ENCODE results near the gene GALC. TPM values are rescaled to one million over a fixed set of nuclear protein-coding genes. Genes with fewer than 3 reads are reported as not detected.

The GALC gene
- total and polyA plus RNA-seq, 2 donors (not counting 3 experiments of a cell fraction or from before 2014, with no cell fraction given) = 12.4 to 14.2 TPM

GRCh38 chr14:88013750-88014349, 20.9 kb upstream of the GALC start:
- no peak overlapping the region for H3K4me2 ChIP-seq (ENCODE audit: insufficient read depth, low read length)
- no peaks in the 10 kb centered on the region for H3K79me2 ChIP-seq (ENCODE audit: control insufficient read depth, insufficient read depth, low read length)
- H3K4me1 ChIP-seq (ENCODE audit: control insufficient read depth, extremely low read depth, insufficient read depth, low read length) = peaks cover 3% of the 10 kb centered on the region
- no peaks in the 10 kb centered on the region for H3K9me3 ChIP-seq (replicated peaks; ENCODE audit: control insufficient read depth, insufficient read depth, low read length)
- H3K27me3 ChIP-seq (ENCODE audit: control insufficient read depth in 2 of 2, insufficient read depth in 2 of 2, low read length in 2 of 2) = peaks cover 0 to 1% of the 10 kb centered on the region in 2 experiments
- no peak overlapping the region for H3K9ac ChIP-seq (replicated peaks; ENCODE audit: extremely low read depth, insufficient read depth, low read length)
- H2AFZ ChIP-seq (ENCODE audit: low read depth, low read length) = peak overlapping the region; percentile 28
- no peak overlapping the region for H3K27ac ChIP-seq (ENCODE audit: insufficient read depth, low read depth, low read length)
- FAIRE-seq (peak; percentile 82), DNase-seq (ENCODE audit: low read depth, low spot score) (peak; percentile 51)
- H3K4me3 ChIP-seq (replicated peaks in 1 of 3; ENCODE audit: insufficient read depth in 1 of 3, low read depth in 1 of 3, low read length in 3 of 3) = no peak overlapping the region
- TF ChIP-seq JUN (IDR thresholded peaks at IDR 0.05; ENCODE audit: borderline replicate concordance, insufficient read depth, insufficient read length, low read depth) = no peak
- TF ChIP-seq MYC (IDR thresholded peaks at IDR 0.05; ENCODE audit: low read depth, low read length) = no peak
- no peak for TF ChIP-seq POLR2AphosphoS5 (IDR thresholded peaks at IDR 0.05; ENCODE audit: insufficient read depth, low read depth, low read length)
- no peak for TF ChIP-seq GATA2 (IDR thresholded peaks at IDR 0.05; ENCODE audit: insufficient read depth, insufficient read length, low read depth, low read length)
- no peak for TF ChIP-seq EZH2 (IDR thresholded peaks at IDR 0.05; ENCODE audit: borderline replicate concordance, low read depth, low read length, severe bottlenecking)
- TF ChIP-seq, protein P1, sequence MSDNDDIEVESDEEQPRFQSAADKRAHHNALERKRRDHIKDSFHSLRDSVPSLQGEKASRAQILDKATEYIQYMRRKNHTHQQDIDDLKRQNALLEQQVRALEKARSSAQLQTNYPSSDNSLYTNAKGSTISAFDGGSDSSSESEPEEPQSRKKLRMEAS (IDR thresholded peaks at IDR 0.05; ENCODE audit: insufficient read depth, insufficient read length) = no peak
- TF ChIP-seq FOS (IDR thresholded peaks at IDR 0.05; ENCODE audit: borderline replicate concordance, insufficient read depth, low read length) = no peak
- TF ChIP-seq, protein P2, sequence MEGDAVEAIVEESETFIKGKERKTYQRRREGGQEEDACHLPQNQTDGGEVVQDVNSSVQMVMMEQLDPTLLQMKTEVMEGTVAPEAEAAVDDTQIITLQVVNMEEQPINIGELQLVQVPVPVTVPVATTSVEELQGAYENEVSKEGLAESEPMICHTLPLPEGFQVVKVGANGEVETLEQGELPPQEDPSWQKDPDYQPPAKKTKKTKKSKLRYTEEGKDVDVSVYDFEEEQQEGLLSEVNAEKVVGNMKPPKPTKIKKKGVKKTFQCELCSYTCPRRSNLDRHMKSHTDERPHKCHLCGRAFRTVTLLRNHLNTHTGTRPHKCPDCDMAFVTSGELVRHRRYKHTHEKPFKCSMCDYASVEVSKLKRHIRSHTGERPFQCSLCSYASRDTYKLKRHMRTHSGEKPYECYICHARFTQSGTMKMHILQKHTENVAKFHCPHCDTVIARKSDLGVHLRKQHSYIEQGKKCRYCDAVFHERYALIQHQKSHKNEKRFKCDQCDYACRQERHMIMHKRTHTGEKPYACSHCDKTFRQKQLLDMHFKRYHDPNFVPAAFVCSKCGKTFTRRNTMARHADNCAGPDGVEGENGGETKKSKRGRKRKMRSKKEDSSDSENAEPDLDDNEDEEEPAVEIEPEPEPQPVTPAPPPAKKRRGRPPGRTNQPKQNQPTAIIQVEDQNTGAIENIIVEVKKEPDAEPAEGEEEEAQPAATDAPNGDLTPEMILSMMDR (IDR thresholded peaks at IDR 0.05; ENCODE audit: extremely low read depth in 1 of 2, insufficient read depth in 1 of 2, low read depth in 1 of 2, low read length in 2 of 2) = peak; percentile 76 to 88
- TF ChIP-seq POLR2A (IDR thresholded peaks at IDR 0.05; ENCODE audit: low read depth, low read length) = no peak
- dilution Hi-C loops (cut with MboI; ENCODE audit: extremely low pct_ligation_motif_present, low sequenced_read_pairs) = no loop called here
- H3K36me3 ChIP-seq (ENCODE audit: control insufficient read depth in 2 of 2, extremely low read depth in 1 of 2, insufficient read depth in 2 of 2, low read length in 2 of 2) = no peaks in the 10 kb centered on the region
- intact Hi-C loops (cut with micrococcal nuclease) = loop anchor here (1.0 to 5.0 kb wide), 6 partner anchors 10 to 423 kb away; no protein-coding TSS in a partner anchor
- H4K20me1 ChIP-seq (replicated peaks; ENCODE audit: control insufficient read depth, extremely low read depth, insufficient read depth, low read length) = no peaks in the 10 kb centered on the region
- POLR2A ChIA-PET = no interaction called here
- no TSS peak for BruUV-seq (replicated peaks)
- CTCF ChIA-PET = interaction anchor here (0.7 to 3.7 kb wide), 20 partner anchors 9 to 653 kb away, joined by 3 to 32 read pairs (median 4); partner anchors contain the start of genes GALC and GPR65
- H3K9me1 ChIP-seq (replicated peaks; ENCODE audit: control insufficient read depth, extremely low read depth, insufficient read depth, low read length) = no peaks in the 10 kb centered on the region

Measured in endothelial cell of umbilical vein (primary cell).